ENCODE data around the gene MRGPRX3. TPM values are rescaled to one million over a fixed set of nuclear protein-coding genes. Genes with fewer than 3 reads are reported as not detected.
A peak's percentile ranks its signal among the peaks of the same experiment; 100 is the strongest.

MRGPRX3 gene
- total and polyA plus RNA-seq, 2 of the 13 experiments (the other 11 are each of a cell fraction or from before 2014, with no cell fraction given) = 0.53 TPM; not detected in 1

- TF ChIP-seq ATF4 (CRISPR knock-in tag; IDR thresholded peaks at IDR 0.05) (no peak; a peak in 1 of 4 replicates), ZNF646 (CRISPR knock-in tag; IDR thresholded peaks at IDR 0.05) (no peak), ZNF749 (CRISPR knock-in tag; IDR thresholded peaks at IDR 0.05; ENCODE audit: borderline replicate concordance) (peak; percentile 63; the same call in 1 of the 2 replicates), ZNF280D (CRISPR knock-in tag; IDR thresholded peaks at IDR 0.05) (peak; percentile 69; the same call in 1 of the 2 replicates), AGO2 (optimal IDR thresholded peaks at IDR 0.05; ENCODE audit: low read depth, low read length) (no peak), SOX13 (IDR thresholded peaks at IDR 0.05) (no peak), SOX13 (CRISPR knock-in tag; conservative IDR thresholded peaks at IDR 0.05 in 1 of 2, IDR thresholded peaks at IDR 0.05 in 1 of 2) (peak in 1 of 2 experiments; percentile 60; a peak in 2 of 4 replicates), EED (CRISPR knock-in tag; IDR thresholded peaks at IDR 0.05) (peak; percentile 20; the same call in 1 of the 2 replicates), JARID2 (CRISPR knock-in tag; IDR thresholded peaks at IDR 0.05; ENCODE audit: insufficient replicate concordance) (peak; percentile 77), GATAD2A (CRISPR knock-in tag; IDR thresholded peaks at IDR 0.05) (0 out of 2 replicates have a peak, but pooled peaks have one; percentile 57), HNF1A (IDR thresholded peaks at IDR 0.05; ENCODE audit: low read depth) (no peak; the same call in 1 of the 2 replicates), HNF1A (CRISPR knock-in tag; IDR thresholded peaks at IDR 0.05; ENCODE audit: borderline replicate concordance) (peak; percentile 72), ATF1 (CRISPR knock-in tag; IDR thresholded peaks at IDR 0.05) (no peak)
These were observed 26.4 kb upstream of the MRGPRX3 start, which contains the start of gene SAAL1 (continued) for GRCh38 chr11:18105802-18106574.

Data from HepG2 (cell line).